Cardiac septum (tissue), 1 donor: Measurements from ENCODE around the gene UPB1. TPM values are rescaled to one million over a fixed set of nuclear protein-coding genes. Genes with fewer than 3 reads are reported as not detected.

Source experiments
- DNase-seq: peaks from one replicate; pipeline ENCODE4 v3.0.0-alpha.2; 2020; ENCODE audit warnings: low spot score
- intact Hi-C: fragments of 100-400 bp; cut with DNase I; formaldehyde crosslinking; loops from one replicate; pipeline ENCODE4 v1.14.0; 2022
- total RNA-seq: library from RNA; stranded (reverse); fragmentation: NEBNext Ultra II Directional; extraction: Animal tissue kit (Norgen Biotek cat#: 25700); gene quantifications from one replicate; pipeline ENCODE4 v1.2.1, GENCODE V29; 2021
- donor health status: DM: no; HTN: no; CAD: no.

UPB1 gene
- total RNA-seq, 1 donor from 2014 or later = 0.67 TPM

- DNase-seq = no peak
- intact Hi-C loops = no loop called here
Measured at GRCh38 chr22:24501301-24502005, 6.3 kb downstream of the UPB1 start.

GRCh38 chr22:24502034-24502433 lies 6.9 kb downstream of the UPB1 start:
- no peak for DNase-seq
- intact Hi-C loops = no loop called here

- intact Hi-C loops = no loop called here
- no peak for DNase-seq
Measured at GRCh38 chr22:24502541-24502940, 7.4 kb downstream of the UPB1 start.

- intact Hi-C loops = no loop called here
- no peak for DNase-seq
Measured at GRCh38 chr22:24503137-24503842, 8.2 kb downstream of the UPB1 start.

DNA sequence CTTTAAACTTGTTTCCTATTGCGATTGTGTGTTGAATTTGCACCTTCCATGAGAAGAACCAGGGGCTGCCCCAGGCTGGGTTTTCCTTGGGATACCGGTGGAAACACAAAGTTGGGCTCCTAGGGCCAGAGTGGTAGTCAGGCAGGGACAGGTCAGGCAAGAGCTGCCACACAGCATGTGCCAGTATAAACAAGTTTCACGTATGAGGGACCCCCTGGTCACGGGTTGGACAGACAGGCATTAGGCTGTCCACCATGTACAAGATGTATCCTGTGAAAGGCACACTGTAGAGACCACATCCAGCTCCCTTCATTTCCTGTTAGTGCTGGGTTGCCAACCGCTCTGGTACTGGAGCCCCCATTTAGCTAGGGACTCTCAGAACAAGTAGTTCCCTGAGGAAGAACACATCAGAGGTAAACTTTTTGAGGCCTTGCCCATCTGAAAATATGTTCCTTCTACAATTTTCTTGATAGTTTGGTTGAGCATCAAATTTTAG lies 8.8 kb downstream of the UPB1 start:
- no peak for DNase-seq
- intact Hi-C loops = loop anchor here (2.0 kb wide), 1 partner anchor 21 kb away; no protein-coding TSS in a partner anchor

DNA sequence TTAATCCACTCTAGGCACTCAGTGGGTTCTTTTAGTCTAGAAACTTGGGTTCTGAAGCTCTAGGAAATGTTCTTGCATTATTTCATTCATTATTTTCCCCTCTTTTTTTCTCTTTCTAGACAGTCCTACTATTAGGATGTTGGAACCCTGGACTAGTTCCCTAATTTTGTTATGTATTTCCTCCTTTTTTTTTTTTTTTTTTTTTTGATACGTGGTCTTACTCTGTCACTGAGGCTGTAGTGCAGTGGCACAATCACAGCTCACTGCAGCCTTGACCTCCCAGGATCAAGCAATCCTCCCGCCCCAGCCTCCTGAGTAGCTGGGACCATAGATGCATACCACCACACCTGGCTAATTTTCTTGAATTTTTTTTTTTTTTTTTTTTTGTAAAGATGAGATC lies 9.4 kb downstream of the UPB1 start:
- no peak for DNase-seq
- intact Hi-C loops = loop anchor here (2.0 kb wide), 1 partner anchor 20 kb away; no protein-coding TSS in a partner anchor

- DNase-seq = no peak
- intact Hi-C loops = loop anchor here (2.0 to 5.0 kb wide), 2 partner anchors 20 to 83 kb away; no protein-coding TSS in a partner anchor
Measured at GRCh38 chr22:24504956-24505736, 10.0 kb downstream of the UPB1 start.

DNA sequence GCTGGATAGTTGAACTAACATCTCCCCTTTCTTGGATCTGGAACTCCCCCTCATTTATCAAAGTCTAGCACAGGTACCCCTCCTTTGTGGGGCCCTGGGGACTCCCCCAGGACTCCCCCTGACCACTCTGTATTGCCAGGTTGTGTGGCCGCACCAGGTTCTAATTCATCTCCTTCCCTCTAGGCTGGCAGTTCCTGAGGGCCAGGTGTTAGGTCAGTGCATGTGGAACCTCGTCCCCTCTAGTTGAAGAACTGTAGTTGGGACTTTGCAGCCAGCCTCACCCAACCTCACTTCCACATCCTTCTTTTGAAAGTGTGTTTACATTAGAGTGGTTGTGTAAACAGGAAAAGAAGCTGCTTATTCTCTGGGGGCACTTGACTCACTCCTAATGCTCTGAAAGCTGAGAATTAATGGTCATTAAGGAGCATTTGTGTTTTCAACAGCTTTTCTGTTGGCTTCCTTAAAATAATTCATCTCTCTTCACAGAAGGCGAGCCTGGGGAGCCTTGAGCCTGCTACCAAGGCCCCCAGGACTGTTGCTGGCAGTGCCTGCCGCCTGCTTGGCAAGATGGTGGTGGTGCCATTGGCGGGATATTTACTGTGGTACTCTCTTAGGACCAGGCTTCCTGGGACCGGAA lies 11.8 kb downstream of the UPB1 start:
- DNase-seq = no peak
- intact Hi-C loops = loop anchor here (5.0 kb wide), 1 partner anchor 85 kb away; no protein-coding TSS in a partner anchor

GRCh38 chr22:24507716-24508115 lies 12.6 kb downstream of the UPB1 start:
- intact Hi-C loops = loop anchor here (5.0 kb wide), 1 partner anchor 85 kb away; no protein-coding TSS in a partner anchor
- no peak for DNase-seq

DNA sequence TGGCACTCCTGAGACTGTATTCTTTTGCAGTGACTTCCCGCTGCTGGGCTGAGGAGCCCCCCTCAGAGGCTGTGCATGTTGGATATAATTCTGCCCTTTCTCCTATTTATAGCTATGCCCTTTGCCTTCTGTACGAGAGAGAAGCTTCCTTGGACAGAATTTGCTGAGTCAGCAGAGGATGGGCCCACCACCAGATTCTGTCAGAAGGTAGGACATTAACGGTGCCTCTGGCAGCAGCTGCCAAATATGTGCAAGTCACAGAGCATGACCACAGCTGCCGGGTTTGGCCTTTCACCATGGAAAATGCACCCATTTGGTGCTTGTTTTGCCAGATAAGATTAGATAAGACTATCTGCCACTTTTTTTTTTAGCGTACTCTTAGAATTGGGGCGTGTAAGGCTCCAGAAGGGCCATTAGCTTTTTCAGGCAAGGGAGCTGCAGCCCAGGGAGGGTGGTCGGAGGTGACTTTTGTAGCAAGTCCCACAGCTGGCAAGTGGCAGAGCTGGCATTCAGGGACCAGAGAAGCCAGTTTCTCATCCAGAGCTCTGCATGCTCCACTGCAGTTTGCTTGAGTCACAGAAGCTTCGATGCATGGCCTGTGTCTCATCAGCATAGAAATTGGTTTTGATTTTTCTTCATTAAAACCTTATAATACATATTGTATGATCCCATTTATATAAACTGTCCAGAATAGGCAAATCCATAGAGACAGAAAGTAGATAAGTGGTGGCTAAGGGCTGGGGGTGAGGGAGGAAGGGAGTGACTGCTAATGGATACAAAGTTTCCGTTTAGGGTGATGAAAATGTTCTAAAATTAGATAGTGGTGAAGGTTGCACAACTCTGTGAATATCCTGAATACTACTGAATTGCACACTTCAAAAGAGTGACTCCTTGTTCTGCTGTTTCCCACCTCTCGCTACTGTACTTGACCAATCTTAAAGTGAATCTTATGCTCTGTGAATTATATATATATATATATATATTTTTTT lies 15.8 kb downstream of the UPB1 start:
- intact Hi-C loops = loop anchor here (5.0 kb wide), 1 partner anchor 184 kb away; no protein-coding TSS in a partner anchor
- DNase-seq = no peak

GRCh38 chr22:24512043-24512442 lies 16.9 kb downstream of the UPB1 start:
- intact Hi-C loops = loop anchor here (5.0 kb wide), 1 partner anchor 185 kb away; no protein-coding TSS in a partner anchor
- no peak for DNase-seq

DNA sequence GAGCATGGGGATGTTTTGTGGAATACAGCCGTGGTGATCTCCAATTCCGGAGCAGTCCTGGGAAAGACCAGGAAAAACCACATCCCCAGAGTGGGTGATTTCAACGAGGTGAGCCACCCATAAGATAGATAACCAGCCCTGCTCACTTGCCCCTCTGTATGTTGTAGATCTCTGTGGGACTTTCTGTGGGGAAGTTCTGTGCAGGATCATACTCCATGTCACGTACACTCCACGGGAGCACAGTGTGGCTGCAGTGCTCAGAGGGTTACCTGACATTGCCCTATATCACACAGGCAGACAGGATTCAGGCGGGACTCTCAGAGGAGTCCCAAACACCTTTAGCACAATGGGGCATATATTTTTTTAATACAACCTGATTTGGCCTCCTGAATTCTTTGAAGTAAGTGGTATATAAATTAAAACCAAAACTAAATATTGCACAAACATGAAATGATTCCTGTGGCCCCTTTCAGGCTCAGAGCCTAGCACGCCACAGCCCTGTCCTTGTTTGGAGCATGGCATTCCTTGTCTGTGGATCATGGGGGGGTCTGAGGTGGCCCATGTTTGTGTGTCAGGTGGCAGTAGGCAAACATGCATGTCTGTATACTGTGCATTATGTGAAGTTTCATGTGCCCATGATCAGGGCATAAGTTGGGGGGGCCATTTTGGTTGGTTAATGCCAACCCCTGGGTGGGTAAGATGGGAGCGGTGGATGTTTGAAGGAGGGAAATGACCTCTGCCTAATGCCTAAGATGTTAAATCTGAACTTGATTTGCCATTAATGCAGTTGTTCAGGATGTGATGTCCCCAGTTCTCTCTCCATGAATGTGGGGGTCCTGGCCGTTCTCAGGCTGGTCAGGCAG lies 18.5 kb downstream of the UPB1 start:
- intact Hi-C loops = loop anchor here (5.0 kb wide), 1 partner anchor 186 kb away; no protein-coding TSS in a partner anchor
- no peak for DNase-seq

DNA sequence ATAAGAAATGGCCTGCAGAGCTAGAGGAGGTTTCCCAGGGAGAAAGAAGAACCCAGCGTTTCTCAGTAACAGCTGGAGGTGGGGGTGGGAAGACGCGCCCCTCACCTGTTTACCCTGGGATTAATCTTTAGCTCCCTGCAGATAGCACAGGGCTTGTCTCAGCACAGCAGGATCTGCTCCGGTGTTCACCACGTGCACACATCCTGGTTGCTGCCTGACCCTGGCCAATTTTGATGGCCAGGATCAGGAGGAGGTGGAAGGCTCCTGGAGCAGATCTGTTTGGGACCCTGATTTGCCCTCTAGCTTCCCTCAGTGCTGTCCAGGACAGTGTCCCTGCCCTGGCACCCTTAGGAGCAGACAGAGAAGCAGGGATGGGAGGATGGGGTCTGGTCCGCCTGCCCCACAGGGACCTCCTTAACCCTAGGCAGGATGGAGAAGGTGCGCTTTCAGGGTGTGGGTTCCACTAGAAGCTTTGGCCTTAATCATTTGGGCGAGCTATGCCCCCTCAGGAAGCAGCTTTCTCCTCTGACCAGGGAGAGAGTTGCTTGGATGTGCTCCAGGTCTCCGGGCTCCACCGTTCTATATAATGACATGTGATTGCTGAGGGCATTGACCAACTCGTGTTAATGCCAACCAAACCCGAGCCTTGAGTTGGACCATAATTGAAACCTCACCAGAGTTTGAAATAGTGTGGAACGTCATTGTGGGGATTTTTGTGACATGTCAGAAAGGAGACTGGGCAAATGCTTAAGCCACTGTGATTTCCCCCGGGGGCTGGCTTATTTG lies 19.3 kb downstream of the UPB1 start:
- DNase-seq = no peak
- intact Hi-C loops = loop anchor here (5.0 kb wide), 1 partner anchor 187 kb away; no protein-coding TSS in a partner anchor

DNA sequence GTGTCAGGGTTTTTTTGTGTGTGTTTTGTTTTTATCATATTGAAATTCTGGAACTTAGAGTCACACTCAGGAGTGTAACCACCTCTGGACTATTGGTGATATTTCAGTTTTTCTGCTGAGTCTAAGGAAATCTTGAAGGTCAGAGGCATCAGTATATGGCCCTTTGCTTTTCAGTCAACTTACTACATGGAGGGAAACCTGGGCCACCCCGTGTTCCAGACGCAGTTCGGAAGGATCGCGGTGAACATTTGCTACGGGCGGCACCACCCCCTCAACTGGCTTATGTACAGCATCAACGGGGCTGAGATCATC lies 19.9 kb downstream of the UPB1 start:
- intact Hi-C loops = no loop called here
- no peak for DNase-seq

DNA sequence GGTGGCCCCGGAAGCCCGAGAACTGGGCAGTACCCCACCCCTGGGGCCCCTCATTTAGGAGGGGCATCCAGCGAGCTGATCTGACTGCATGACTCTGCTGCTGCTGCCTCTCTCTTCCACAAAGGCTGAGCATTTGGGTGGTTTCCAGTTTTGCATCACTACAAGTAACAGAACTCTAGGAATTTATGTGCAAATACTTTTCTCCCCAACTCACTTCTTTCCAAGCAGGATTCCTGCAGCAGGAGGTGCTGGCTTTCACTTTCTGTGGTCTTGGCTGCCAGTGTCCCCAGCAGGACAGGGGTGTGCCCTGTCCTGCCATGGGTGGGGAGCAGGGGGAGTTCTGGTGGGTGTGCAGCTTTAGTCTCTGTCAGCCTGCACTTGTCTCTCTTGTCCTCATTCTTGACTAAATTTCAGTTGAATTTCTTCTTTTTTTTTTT lies 21.2 kb downstream of the UPB1 start:
- DNase-seq = no peak
- intact Hi-C loops = no loop called here

DNA sequence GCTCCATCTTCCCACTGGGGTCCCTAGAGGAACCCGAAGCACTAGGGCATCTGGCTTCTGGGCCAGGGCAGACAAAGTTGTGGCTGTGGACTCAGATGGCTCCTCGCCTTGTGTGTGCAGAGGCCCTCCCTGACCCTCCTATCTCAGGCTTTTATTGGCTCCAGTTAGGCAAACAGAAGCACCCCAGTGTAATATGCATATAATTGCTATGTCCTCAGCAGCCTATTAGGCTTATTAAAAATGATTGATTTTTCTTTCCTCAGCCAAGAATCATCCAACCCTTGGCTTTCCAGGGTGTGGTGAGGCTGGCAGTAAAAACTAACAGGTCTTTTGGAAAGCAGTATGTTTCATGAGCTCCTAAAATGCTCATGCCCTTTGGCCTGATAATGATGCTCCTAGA lies 22.3 kb downstream of the UPB1 start:
- intact Hi-C loops = no loop called here
- no peak for DNase-seq

GRCh38 chr22:24518228-24518627 lies 23.1 kb downstream of the UPB1 start:
- DNase-seq = no peak
- intact Hi-C loops = no loop called here
